GM23338 (cell line): Measurements from ENCODE around the gene CD109. TPM values are rescaled to one million over a fixed set of nuclear protein-coding genes. Genes with fewer than 3 reads are reported as not detected.

Experiments
- ATAC-seq: fragments of 200-7000 bp; cut with Tn5 transposase; 3 replicates; pipeline ENCODE4 v1.9.1; 2020
- DNase-seq: peaks from one replicate; pipeline ENCODE4 v3.0.0-alpha.2; 2015; ENCODE audit warnings: low spot score
- H2AFZ ChIP-seq: fragments of 200-600 bp; sonication (generic); 2 replicates; pipeline ENCODE4 v1.8.0; 2016; ENCODE audit warnings: antibody characterized with exemption, mild to moderate bottlenecking, moderate library complexity
- H3F3A ChIP-seq: fragments of 200-600 bp; sonication (generic); replicated peaks from 2 replicates; pipeline ENCODE4 v1.8.0; 2017; ENCODE audit warnings: antibody characterized with exemption, mixed run types, low read depth
- H3K27ac ChIP-seq: fragments of 200-600 bp; sonication (generic); 2 replicates; pipeline ENCODE4 v1.6.1; 2016; ENCODE audit warnings: low read depth
- H3K27me3 ChIP-seq: fragments of 200-600 bp; sonication (generic); 2 replicates; pipeline ENCODE4 v1.8.0; 2016; ENCODE audit warnings: mild to moderate bottlenecking, mixed run types, moderate library complexity; ENCODE audit not compliant: insufficient read depth
- H3K36me3 ChIP-seq: fragments of 200-600 bp; sonication (generic); 2 replicates; pipeline ENCODE4 v1.8.0; 2016; ENCODE audit warnings: mild to moderate bottlenecking; ENCODE audit not compliant: insufficient read depth
- H3K4me1 ChIP-seq: fragments of 200-600 bp; sonication (generic); 2 replicates; pipeline ENCODE4 v1.8.0; 2016; ENCODE audit warnings: mild to moderate bottlenecking, moderate library complexity; ENCODE audit not compliant: insufficient read depth
- H3K4me2 ChIP-seq: fragments of 200-600 bp; sonication (generic); 2 replicates; pipeline ENCODE4 v1.7.1; 2017; ENCODE audit warnings: mixed run types
- H3K4me3 ChIP-seq: fragments of 200-600 bp; sonication (generic); 2 replicates; pipeline ENCODE4 v1.6.1; 2016; ENCODE audit warnings: mixed run types
- H3K79me2 ChIP-seq: fragments of 200-600 bp; sonication (generic); replicated peaks from 2 replicates; pipeline ENCODE4 v1.8.0; 2017; ENCODE audit warnings: mild to moderate bottlenecking; ENCODE audit not compliant: insufficient read depth
- H3K9me2 ChIP-seq: fragments of 200-600 bp; sonication (generic); 2 replicates; pipeline ENCODE4 v1.8.0; 2017; ENCODE audit not compliant: insufficient read depth
- H4K20me1 ChIP-seq: fragments of 200-600 bp; sonication (generic); replicated peaks from 2 replicates; pipeline ENCODE4 v1.8.0; 2017; ENCODE audit warnings: mild to moderate bottlenecking; ENCODE audit not compliant: insufficient read depth
- H3K27ac Mint-ChIP-seq: 2 replicates; pipeline ENCODE4 v1.8.0; 2020; ENCODE audit warnings: inconsistent platforms, mild to moderate bottlenecking, moderate library complexity, mixed read lengths
- H3K27me3 Mint-ChIP-seq: 3 replicates; pipeline ENCODE4 v1.8.0; 2022; ENCODE audit warnings: low read depth, mild to moderate bottlenecking, moderate library complexity, mixed read lengths, inconsistent platforms; ENCODE audit not compliant: insufficient read depth, poor library complexity
- H3K36me3 Mint-ChIP-seq: 3 replicates; pipeline ENCODE4 v1.8.0; 2021; ENCODE audit warnings: low read depth, mild to moderate bottlenecking, inconsistent platforms, moderate library complexity, mixed read lengths
- H3K4me1 Mint-ChIP-seq: 3 replicates; pipeline ENCODE4 v1.8.0; 2020; ENCODE audit warnings: mild to moderate bottlenecking, inconsistent platforms, mixed read lengths
- H3K4me3 Mint-ChIP-seq: 3 replicates; pipeline ENCODE4 v1.8.0; 2021; ENCODE audit warnings: moderate library complexity, mild to moderate bottlenecking, inconsistent platforms, mixed read lengths
- H3K9me3 Mint-ChIP-seq: 3 replicates; pipeline ENCODE4 v1.8.0; 2020; ENCODE audit warnings: moderate library complexity, mild to moderate bottlenecking, inconsistent platforms, mixed read lengths
- CREB1 ChIP-seq: fragments of 250-450 bp; sonication (Bioruptor Pico); IDR thresholded peaks from 2 replicates; pipeline ENCODE4 v1.5.0; 2020; ENCODE audit warnings: low read depth, mild to moderate bottlenecking, moderate library complexity
- CTCF ChIP-seq, 2 experiments: fragments of 200-600 bp in 1 of 2; sonication (generic) in 1 of 2; conservative IDR thresholded peaks; 2 replicates each; pipeline versions ENCODE4 v1.5.1 to v1.6.1; 2016 to 2017; ENCODE audit warnings: antibody characterized with exemption in 2 of 2, low read depth in 2 of 2, mild to moderate bottlenecking in 2 of 2, moderate library complexity in 1 of 2
- ETS1 ChIP-seq: IDR thresholded peaks from 2 replicates; pipeline ENCODE4 v1.6.1; 2016; ENCODE audit warnings: antibody characterized with exemption
- EZH2 ChIP-seq: fragments of 200-600 bp; sonication (generic); IDR thresholded peaks from one replicate; pipeline ENCODE4 v1.8.0; 2017; ENCODE audit warnings: antibody characterized with exemption, mild to moderate bottlenecking, low read depth; ENCODE audit not compliant: unreplicated experiment
- EZH2phosphoT487 ChIP-seq: fragments of 200-600 bp; sonication (generic); IDR thresholded peaks from one replicate; pipeline ENCODE4 v1.8.1; 2018; ENCODE audit warnings: antibody characterized with exemption; ENCODE audit not compliant: unreplicated experiment
- JUNB ChIP-seq: IDR thresholded peaks from one replicate; pipeline ENCODE4 v1.6.1; 2016; ENCODE audit warnings: antibody characterized with exemption; ENCODE audit not compliant: unreplicated experiment
- NANOG ChIP-seq: IDR thresholded peaks from 2 replicates; pipeline ENCODE4 v1.6.1; 2016; ENCODE audit warnings: antibody characterized with exemption, borderline replicate concordance
- POLR2AphosphoS5 ChIP-seq: IDR thresholded peaks from 2 replicates; pipeline ENCODE4 v1.6.1; 2016; ENCODE audit warnings: antibody characterized with exemption, low read depth
- STAT1 ChIP-seq: IDR thresholded peaks from one replicate; pipeline ENCODE4 v1.6.1; 2016; ENCODE audit warnings: antibody characterized with exemption; ENCODE audit not compliant: unreplicated experiment
- ZNF114 ChIP-seq: fragments of 250-450 bp; sonication (Bioruptor Pico); IDR thresholded peaks from 2 replicates; pipeline ENCODE4 v1.5.0; 2020; ENCODE audit warnings: mild to moderate bottlenecking, moderate library complexity
- ZNF331 ChIP-seq: fragments of 250-450 bp; sonication (Bioruptor Pico); IDR thresholded peaks from 2 replicates; pipeline ENCODE4 v1.5.0; 2020; ENCODE audit warnings: low read depth, mild to moderate bottlenecking, moderate library complexity
- ZNF462 ChIP-seq: fragments of 250-450 bp; sonication (Bioruptor Pico); IDR thresholded peaks from 2 replicates; pipeline ENCODE4 v1.5.0; 2020; ENCODE audit warnings: mild to moderate bottlenecking, moderate library complexity
- polyA plus RNA-seq: library from polyadenylated mRNA; unstranded; fragments of >200 nt; fragmentation: Nextera tagmentation; extraction: Ambion mirVana; gene quantifications from 2 replicates; pipeline ENCODE4 v1.2.1, GENCODE V29; 2016
- total RNA-seq: library from RNA; depleted of rRNA; stranded (reverse); fragments of >200 nt; shearing (Covaris generic); gene quantifications from 2 replicates; pipeline ENCODE4 v1.2.3, GENCODE V29; 2014
- TF ChIP-seq, protein P1 (sequence below): IDR thresholded peaks from one replicate; pipeline ENCODE4 v1.6.1; 2018; ENCODE audit warnings: antibody characterized with exemption; ENCODE audit not compliant: unreplicated experiment

The CD109 gene
- total and polyA plus RNA-seq, 2 experiments from 2014 or later, result 1.1 to 5.3 TPM

GRCh38 chr6:73779943-73780342, 83.9 kb downstream of the CD109 start:
- no peaks in the 10 kb centered on the region for H4K20me1 ChIP-seq
- H3K27ac ChIP-seq, result no peak overlapping the region
- Mint-ChIP-seq H3K4me3 (no peak overlapping the region), H3K27me3 (no peaks in the 10 kb centered on the region), H3K27ac (no peak overlapping the region), H3K4me1 (no peaks in the 10 kb centered on the region), H3K36me3 (no peaks in the 10 kb centered on the region), H3K9me3 (no peaks in the 10 kb centered on the region)
- no peaks in the 10 kb centered on the region for H3K79me2 ChIP-seq
- ATAC-seq, result no peak
- no peaks in the 10 kb centered on the region for H3K4me1 ChIP-seq
- no peaks in the 10 kb centered on the region for H3K9me2 ChIP-seq
- no peak overlapping the region for H3K4me2 ChIP-seq
- H3K4me3 ChIP-seq, result no peak overlapping the region
- no peaks in the 10 kb centered on the region for H3K36me3 ChIP-seq
- no peaks in the 10 kb centered on the region for H3K27me3 ChIP-seq
- no peaks in the 10 kb centered on the region for H3F3A ChIP-seq
- no peak for DNase-seq
- TF ChIP-seq EZH2 (no peak), JUNB (no peak), NANOG (no peak), CREB1 (CRISPR knock-in tag) (no peak), ZNF114 (CRISPR knock-in tag) (no peak), ZNF331 (no peak), EZH2phosphoT487 (no peak), STAT1 (no peak), ETS1 (no peak), POLR2AphosphoS5 (no peak), CTCF (conservative IDR thresholded peaks at IDR 0.05; ENCODE audit: low read depth in 2 of 2) (no peak), ZNF462 (no peak)
- TF ChIP-seq, protein P1, sequence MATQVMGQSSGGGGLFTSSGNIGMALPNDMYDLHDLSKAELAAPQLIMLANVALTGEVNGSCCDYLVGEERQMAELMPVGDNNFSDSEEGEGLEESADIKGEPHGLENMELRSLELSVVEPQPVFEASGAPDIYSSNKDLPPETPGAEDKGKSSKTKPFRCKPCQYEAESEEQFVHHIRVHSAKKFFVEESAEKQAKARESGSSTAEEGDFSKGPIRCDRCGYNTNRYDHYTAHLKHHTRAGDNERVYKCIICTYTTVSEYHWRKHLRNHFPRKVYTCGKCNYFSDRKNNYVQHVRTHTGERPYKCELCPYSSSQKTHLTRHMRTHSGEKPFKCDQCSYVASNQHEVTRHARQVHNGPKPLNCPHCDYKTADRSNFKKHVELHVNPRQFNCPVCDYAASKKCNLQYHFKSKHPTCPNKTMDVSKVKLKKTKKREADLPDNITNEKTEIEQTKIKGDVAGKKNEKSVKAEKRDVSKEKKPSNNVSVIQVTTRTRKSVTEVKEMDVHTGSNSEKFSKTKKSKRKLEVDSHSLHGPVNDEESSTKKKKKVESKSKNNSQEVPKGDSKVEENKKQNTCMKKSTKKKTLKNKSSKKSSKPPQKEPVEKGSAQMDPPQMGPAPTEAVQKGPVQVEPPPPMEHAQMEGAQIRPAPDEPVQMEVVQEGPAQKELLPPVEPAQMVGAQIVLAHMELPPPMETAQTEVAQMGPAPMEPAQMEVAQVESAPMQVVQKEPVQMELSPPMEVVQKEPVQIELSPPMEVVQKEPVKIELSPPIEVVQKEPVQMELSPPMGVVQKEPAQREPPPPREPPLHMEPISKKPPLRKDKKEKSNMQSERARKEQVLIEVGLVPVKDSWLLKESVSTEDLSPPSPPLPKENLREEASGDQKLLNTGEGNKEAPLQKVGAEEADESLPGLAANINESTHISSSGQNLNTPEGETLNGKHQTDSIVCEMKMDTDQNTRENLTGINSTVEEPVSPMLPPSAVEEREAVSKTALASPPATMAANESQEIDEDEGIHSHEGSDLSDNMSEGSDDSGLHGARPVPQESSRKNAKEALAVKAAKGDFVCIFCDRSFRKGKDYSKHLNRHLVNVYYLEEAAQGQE, result no peak
- no peak overlapping the region for H2AFZ ChIP-seq
